BE2C (cell line): ENCODE results near the gene NME8.

ENCODE experiments used
- DNase-seq: peaks from one replicate; pipeline ENCODE4 v3.0.0-alpha.2; 2020
- H3K27me3 ChIP-seq: fragments of 250-450 bp; sonication (Bioruptor Pico); 2 replicates; pipeline ENCODE4 v1.5.1; 2020; ENCODE audit warnings: mild to moderate bottlenecking
- H3K36me3 ChIP-seq: fragments of 250-450 bp; sonication (Bioruptor Pico); 2 replicates; pipeline ENCODE4 v1.5.1; 2020; ENCODE audit warnings: mild to moderate bottlenecking
- H3K4me1 ChIP-seq: fragments of 250-450 bp; sonication (Bioruptor Pico); 2 replicates; pipeline ENCODE4 v1.5.1; 2020
- H3K4me3 ChIP-seq: 2 replicates; pipeline ENCODE4 v1.5.1; 2011; ENCODE audit warnings: low read depth, low read length
- H3K9me3 ChIP-seq: fragments of 250-450 bp; sonication (Bioruptor Pico); 2 replicates; pipeline ENCODE4 v1.5.1; 2020
- TF ChIP-seq, protein P1 (sequence below): IDR thresholded peaks from 2 replicates; pipeline ENCODE4 v1.5.1; 2012; ENCODE audit warnings: mild to moderate bottlenecking, low read depth, low read length

Gene NME8

DNA sequence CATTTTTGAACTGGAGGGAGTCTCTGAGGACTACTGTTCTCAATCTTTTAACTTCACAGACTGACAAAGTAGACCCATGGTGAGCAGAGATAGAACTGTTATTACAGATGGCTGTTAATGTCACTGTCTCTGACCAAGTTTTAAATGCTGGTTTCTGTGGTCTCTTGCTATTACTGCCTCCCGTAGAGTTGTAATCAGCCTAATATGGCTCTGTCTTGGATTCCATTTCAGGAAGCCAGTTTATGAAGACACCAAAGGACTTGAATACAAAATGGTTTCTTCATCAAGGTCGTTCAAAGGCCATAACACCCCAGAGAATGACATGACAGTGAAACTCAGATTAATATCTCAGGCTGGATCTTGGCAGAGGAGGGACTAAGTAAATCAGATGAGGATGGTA, 64.4 kb downstream of the NME8 start:
- no peak overlapping the region for H3K4me3 ChIP-seq
- TF ChIP-seq, protein P1, sequence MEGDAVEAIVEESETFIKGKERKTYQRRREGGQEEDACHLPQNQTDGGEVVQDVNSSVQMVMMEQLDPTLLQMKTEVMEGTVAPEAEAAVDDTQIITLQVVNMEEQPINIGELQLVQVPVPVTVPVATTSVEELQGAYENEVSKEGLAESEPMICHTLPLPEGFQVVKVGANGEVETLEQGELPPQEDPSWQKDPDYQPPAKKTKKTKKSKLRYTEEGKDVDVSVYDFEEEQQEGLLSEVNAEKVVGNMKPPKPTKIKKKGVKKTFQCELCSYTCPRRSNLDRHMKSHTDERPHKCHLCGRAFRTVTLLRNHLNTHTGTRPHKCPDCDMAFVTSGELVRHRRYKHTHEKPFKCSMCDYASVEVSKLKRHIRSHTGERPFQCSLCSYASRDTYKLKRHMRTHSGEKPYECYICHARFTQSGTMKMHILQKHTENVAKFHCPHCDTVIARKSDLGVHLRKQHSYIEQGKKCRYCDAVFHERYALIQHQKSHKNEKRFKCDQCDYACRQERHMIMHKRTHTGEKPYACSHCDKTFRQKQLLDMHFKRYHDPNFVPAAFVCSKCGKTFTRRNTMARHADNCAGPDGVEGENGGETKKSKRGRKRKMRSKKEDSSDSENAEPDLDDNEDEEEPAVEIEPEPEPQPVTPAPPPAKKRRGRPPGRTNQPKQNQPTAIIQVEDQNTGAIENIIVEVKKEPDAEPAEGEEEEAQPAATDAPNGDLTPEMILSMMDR: no peak
- no peaks in the 10 kb centered on the region for H3K4me1 ChIP-seq
- no peaks in the 10 kb centered on the region for H3K9me3 ChIP-seq
- H3K27me3 ChIP-seq: peaks cover 22% of the 10 kb centered on the region
- no peak for DNase-seq
- H3K36me3 ChIP-seq: no peaks in the 10 kb centered on the region

DNA sequence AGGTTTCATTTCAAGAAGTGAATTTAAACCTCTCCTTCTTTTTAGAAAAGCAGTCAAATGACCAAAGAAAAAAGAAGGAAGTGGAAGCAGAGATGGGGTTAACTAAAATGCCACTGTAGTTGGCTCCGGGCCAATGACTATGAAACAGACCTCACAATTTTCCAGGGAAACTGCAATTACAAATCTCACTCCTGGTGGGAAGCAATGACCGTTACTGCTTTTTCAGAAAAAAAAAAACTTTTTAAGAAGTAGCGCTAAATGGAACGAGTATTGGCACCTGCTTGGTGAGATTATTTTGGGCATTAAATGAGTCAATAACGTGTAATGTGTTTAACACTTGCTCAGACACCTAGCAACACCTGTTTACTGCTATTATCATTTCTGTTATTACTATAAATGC, 67.0 kb downstream of the NME8 start:
- no peaks in the 10 kb centered on the region for H3K4me1 ChIP-seq
- peaks cover 27% of the 10 kb centered on the region for H3K27me3 ChIP-seq
- DNase-seq: peak; percentile 20

DNA sequence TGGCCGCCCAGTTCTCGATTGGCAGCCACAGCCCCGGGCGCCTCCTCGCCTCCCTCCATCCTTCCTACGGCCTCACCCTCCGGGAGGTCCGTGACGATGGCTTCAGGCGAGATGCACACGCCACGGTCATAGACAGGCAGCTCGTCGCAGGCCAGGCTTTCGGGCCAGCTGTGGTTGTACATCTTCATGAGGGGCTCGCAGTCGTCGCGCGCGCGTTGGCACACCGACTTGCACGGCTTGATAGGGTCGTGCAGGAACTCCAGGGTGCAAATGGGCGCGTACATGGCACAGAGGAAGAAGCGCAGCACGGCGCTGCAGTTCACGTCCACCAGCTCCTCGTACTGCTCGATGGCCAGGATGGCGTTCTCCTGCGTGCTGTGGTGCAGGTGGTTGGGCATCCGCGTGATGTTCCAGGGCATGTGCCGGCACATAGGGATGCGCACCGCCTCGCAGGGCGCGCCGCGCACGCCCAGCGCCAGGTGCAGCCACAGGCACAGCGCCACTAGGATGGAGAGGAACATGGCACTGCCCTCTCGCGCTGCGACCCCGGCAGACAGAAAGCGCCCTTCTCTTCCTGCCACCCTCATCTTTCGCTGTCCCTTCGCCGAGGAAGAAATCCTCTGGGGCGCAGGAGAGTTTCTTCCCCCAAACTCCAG, 67.7 kb downstream of the NME8 start:
- no peaks in the 10 kb centered on the region for H3K9me3 ChIP-seq
- no peaks in the 10 kb centered on the region for H3K36me3 ChIP-seq
- peak overlapping the region; percentile 31 for H3K4me3 ChIP-seq
- H3K4me1 ChIP-seq: no peaks in the 10 kb centered on the region
- peak; percentile 5 for DNase-seq
- peaks cover 34% of the 10 kb centered on the region for H3K27me3 ChIP-seq
- TF ChIP-seq, protein P1: no peak

More for the DNA sequence above, 67.0 kb downstream of the NME8 start:
- Histone ChIP-seq H3K36me3 (no peaks in the 10 kb centered on the region), H3K9me3 (no peaks in the 10 kb centered on the region), H3K4me3 (no peak overlapping the region)
- TF ChIP-seq, protein P1: no peak

DNA sequence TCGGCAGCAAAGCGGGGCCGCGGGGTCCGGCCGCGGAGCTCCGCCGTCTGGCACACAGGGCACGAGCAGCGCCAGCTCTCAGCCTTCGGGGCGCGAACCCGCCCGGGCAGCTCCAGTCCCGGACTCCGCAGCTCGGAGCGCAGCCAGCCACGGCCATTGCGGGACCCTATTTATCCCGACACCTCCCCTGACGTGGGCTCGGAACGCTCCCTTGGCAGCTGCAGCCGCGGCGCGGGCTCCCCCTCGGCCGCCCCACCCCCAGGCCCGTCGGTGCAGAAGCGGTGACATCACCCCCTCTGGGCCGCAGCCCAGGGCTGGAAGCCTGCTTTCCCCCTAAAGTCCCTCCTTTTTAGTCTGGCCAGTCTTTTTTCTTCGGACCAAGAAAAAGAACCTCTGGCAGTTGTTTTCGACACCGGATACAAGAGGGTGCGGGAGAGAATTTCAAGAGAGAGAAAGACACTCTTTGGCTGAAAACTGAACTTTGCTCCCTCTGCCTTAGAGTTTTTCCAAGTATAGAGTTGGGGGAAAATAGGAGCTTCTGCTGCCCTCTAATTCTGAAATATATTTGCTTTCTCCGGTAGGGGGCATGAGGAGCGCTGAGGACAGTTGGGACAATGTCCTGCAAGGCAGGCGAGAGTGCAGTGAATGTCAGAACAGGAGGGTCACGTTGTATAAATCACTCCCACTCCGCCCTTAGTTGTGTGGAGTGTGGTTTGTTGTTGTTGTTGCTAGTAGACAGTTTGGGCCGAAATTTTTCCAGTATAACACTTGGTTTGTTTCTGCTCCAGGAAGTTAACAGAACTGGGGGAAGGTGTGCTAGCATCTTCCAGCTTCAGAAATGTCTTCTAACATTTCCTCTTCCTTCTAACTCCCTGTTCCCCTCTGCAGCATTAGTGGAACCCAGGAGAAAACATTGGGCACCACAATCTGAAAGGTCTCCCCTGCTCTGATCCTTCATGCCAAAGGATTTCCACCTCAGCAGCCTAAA, 68.6 kb downstream of the NME8 start, which contains the start of gene SFRP4:
Gene SFRP4 (minus strand): TSS at position 145 of the 988 bp plus-strand sequence. CDS start 280 bp downstream, outside the sequence.
- Histone ChIP-seq H3K4me3 (peak within 1 kb of the TSS; percentile 31), H3K27me3 (peaks cover 37% of the 10 kb centered on the region), H3K36me3 (no peaks in the 10 kb centered on the region), H3K4me1 (no peaks in the 10 kb centered on the region), H3K9me3 (no peaks in the 10 kb centered on the region)
- DNase-seq: peak; percentile 54
- TF ChIP-seq, protein P1: peak; percentile 68

DNA sequence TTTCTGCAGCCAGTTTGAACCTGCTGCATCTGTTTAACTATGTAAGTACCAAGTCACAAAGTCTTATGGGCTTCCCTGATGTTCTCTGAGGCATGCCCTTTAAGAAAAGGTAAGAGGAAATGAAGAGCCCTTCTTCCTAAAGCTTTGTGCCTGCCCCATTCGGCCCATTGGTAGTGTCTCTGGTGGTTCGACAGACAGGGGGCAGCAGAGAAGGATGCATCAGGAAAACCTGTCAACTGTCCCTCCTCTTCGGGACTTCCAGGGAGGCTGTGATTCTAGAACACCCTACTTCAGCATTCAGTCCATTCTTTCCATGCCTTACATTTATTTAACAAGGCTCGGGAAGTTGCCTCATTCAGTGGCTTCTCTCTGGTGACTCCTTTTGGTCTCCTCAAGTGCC, 70.1 kb downstream of the NME8 start:
- H3K4me1 ChIP-seq: no peaks in the 10 kb centered on the region
- H3K4me3 ChIP-seq: no peak overlapping the region
- H3K27me3 ChIP-seq: peaks cover 37% of the 10 kb centered on the region
- H3K36me3 ChIP-seq: no peaks in the 10 kb centered on the region
- H3K9me3 ChIP-seq: no peaks in the 10 kb centered on the region
- DNase-seq: no peak
- TF ChIP-seq, protein P1: peak; percentile 29; the same call in 1 of the 2 replicates
